ENCODE results near the gene C10orf53.

Gene C10orf53

DNA sequence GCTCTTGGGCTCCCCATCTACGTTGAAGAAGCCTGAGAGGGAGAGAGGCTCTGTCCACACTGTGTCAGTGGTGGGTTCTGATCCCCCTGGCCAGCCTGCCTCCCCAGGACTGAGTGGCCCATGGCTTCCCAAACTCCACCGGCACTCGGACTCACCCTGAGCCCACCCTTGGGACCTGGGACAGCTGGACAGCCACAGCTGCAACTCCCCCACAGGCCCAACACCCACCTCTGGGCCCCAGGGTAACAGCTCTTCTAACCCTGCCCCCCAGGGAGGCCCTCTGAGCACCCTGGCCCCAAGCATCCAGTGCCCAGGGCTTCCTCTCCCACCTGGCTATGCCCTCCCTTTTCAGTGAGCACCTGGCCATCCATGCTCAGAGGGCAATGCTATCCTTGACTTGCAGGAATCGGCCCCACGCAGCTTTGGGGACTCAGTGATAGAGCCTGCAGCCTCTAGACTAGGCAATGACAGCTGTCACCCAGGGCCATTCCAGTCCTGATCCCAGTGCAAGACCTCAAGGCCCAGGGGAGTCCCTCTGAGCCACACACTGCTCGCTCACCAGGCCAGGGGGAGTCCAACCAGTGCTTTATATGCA lies 64.7 kb downstream of the C10orf53 start:
- H3K9me3 ChIP-seq (ENCODE audit: control insufficient read depth in 1 of 2, low read length in 2 of 2) = no peaks in the 10 kb centered on the region
- H3K27me3 ChIP-seq (ENCODE audit: control insufficient read depth in 1 of 2, insufficient read depth in 2 of 2, low read length in 2 of 2) = no peaks in the 10 kb centered on the region
- no peaks in the 10 kb centered on the region for H3K4me1 ChIP-seq (ENCODE audit: control insufficient read depth in 1 of 2, insufficient read depth in 2 of 2, low read length in 2 of 2)
- no peaks in the 10 kb centered on the region for H3K36me3 ChIP-seq (ENCODE audit: control insufficient read depth in 1 of 2, insufficient read depth in 2 of 2, low read length in 2 of 2)
- no peak overlapping the region for H3K27ac ChIP-seq (ENCODE audit: low read depth, low read length)
- no peak overlapping the region for H3K4me3 ChIP-seq (ENCODE audit: low read depth in 1 of 2, low read length in 2 of 2)
- no peak overlapping the region for H3K9ac ChIP-seq (ENCODE audit: low read depth in 1 of 2, low read length in 2 of 2)

- Histone ChIP-seq H3K36me3 (ENCODE audit: control insufficient read depth in 1 of 2, insufficient read depth in 2 of 2, low read length in 2 of 2) (no peaks in the 10 kb centered on the region), H3K4me1 (ENCODE audit: control insufficient read depth in 1 of 2, insufficient read depth in 2 of 2, low read length in 2 of 2) (no peaks in the 10 kb centered on the region), H3K4me3 (ENCODE audit: low read depth in 1 of 2, low read length in 2 of 2) (no peak overlapping the region), H3K9ac (ENCODE audit: low read depth in 1 of 2, low read length in 2 of 2) (no peak overlapping the region), H3K27ac (ENCODE audit: low read depth, low read length) (no peak overlapping the region), H3K27me3 (ENCODE audit: control insufficient read depth in 1 of 2, insufficient read depth in 2 of 2, low read length in 2 of 2) (no peaks in the 10 kb centered on the region), H3K9me3 (ENCODE audit: control insufficient read depth in 1 of 2, low read length in 2 of 2) (no peaks in the 10 kb centered on the region)
Observed at GRCh38 chr10:49744924-49745605, 65.6 kb downstream of the C10orf53 start.

DNA sequence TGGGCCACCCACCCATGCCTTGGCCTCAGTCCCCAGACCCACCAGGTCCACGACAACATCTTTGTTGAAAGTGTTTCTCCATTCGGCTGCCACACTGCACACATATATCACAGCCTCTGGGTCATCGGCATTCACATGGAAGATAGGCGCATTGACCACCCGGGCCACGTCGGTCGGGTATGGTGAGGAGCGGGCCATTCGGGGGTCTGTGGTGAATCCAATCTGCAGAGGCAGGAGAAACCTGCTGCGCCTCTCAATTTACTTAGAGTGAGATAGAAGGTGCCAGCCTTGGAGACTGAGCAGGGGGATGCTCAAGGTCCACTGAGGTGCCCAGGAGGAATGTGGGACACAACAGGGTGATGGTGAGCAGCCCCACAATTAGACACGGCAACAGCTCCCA lies 66.3 kb downstream of the C10orf53 start:
- no peak overlapping the region for H3K27ac ChIP-seq (ENCODE audit: low read depth, low read length)
- H3K9ac ChIP-seq (ENCODE audit: low read depth in 1 of 2, low read length in 2 of 2) = no peak overlapping the region
- no peaks in the 10 kb centered on the region for H3K9me3 ChIP-seq (ENCODE audit: control insufficient read depth in 1 of 2, low read length in 2 of 2)
- H3K36me3 ChIP-seq (ENCODE audit: control insufficient read depth in 1 of 2, insufficient read depth in 2 of 2, low read length in 2 of 2) = no peaks in the 10 kb centered on the region
- H3K4me3 ChIP-seq (ENCODE audit: low read depth in 1 of 2, low read length in 2 of 2) = no peak overlapping the region
- no peaks in the 10 kb centered on the region for H3K4me1 ChIP-seq (ENCODE audit: control insufficient read depth in 1 of 2, insufficient read depth in 2 of 2, low read length in 2 of 2)
- no peaks in the 10 kb centered on the region for H3K27me3 ChIP-seq (ENCODE audit: control insufficient read depth in 1 of 2, insufficient read depth in 2 of 2, low read length in 2 of 2)

- H3K27me3 ChIP-seq (ENCODE audit: control insufficient read depth in 1 of 2, insufficient read depth in 2 of 2, low read length in 2 of 2) = no peaks in the 10 kb centered on the region
- H3K4me1 ChIP-seq (ENCODE audit: control insufficient read depth in 1 of 2, insufficient read depth in 2 of 2, low read length in 2 of 2) = no peaks in the 10 kb centered on the region
- H3K27ac ChIP-seq (ENCODE audit: low read depth, low read length) = no peak overlapping the region
- no peak overlapping the region for H3K9ac ChIP-seq (ENCODE audit: low read depth in 1 of 2, low read length in 2 of 2)
- H3K36me3 ChIP-seq (ENCODE audit: control insufficient read depth in 1 of 2, insufficient read depth in 2 of 2, low read length in 2 of 2) = no peaks in the 10 kb centered on the region
- no peak overlapping the region for H3K4me3 ChIP-seq (ENCODE audit: low read depth in 1 of 2, low read length in 2 of 2)
- H3K9me3 ChIP-seq (ENCODE audit: control insufficient read depth in 1 of 2, low read length in 2 of 2) = no peaks in the 10 kb centered on the region
Observed at GRCh38 chr10:49746626-49747302, 67.3 kb downstream of the C10orf53 start.
